H1 (cell line): ENCODE measurements around the gene NDUFAF8.

ENCODE experiments used
- CREB1 ChIP-seq: IDR thresholded peaks from 2 replicates; pipeline ENCODE4 v1.6.1; 2012; ENCODE audit warnings: inconsistent platforms
- GABPA ChIP-seq: IDR thresholded peaks from 2 replicates; pipeline ENCODE4 v1.6.1; 2011; ENCODE audit warnings: mild to moderate bottlenecking, low read length, moderate library complexity, borderline replicate concordance; ENCODE audit not compliant: insufficient read depth
- HDAC2 ChIP-seq, 2 experiments: fragments of 300-600 bp in 1 of 2; sonication (generic) in 1 of 2; IDR thresholded peaks; 2 replicates each; pipeline ENCODE4 v1.6.1; 2011 to 2012; ENCODE audit warnings: low read depth in 2 of 2, low read length in 2 of 2, mild to moderate bottlenecking in 2 of 2, moderate library complexity in 2 of 2, borderline replicate concordance in 1 of 2, inconsistent platforms in 1 of 2
- PHF8 ChIP-seq: fragments of 200-600 bp; sonication (generic); conservative IDR thresholded peaks from 2 replicates; pipeline ENCODE4 v1.7.1; 2012; ENCODE audit warnings: low read depth, mild to moderate bottlenecking, inconsistent platforms, low read length, moderate library complexity
- RAD21 ChIP-seq, 2 experiments: IDR thresholded peaks in 1 of 2; conservative IDR thresholded peaks in 1 of 2; 2 replicates each; pipeline ENCODE4 v1.6.1; 2011; ENCODE audit warnings: low read depth in 2 of 2, low read length in 2 of 2, improper control_type of control experiment in 1 of 2, inconsistent platforms in 1 of 2, mild to moderate bottlenecking in 1 of 2, moderate library complexity in 1 of 2
- SP2 ChIP-seq: IDR thresholded peaks from 2 replicates; pipeline ENCODE4 v1.6.1; 2012; ENCODE audit warnings: mild to moderate bottlenecking, low read length, inconsistent platforms
- TBP ChIP-seq: IDR thresholded peaks from 2 replicates; pipeline ENCODE4 v1.6.1; 2011; ENCODE audit warnings: low read depth, low read length, improper control_type of control experiment
- TCF12 ChIP-seq: IDR thresholded peaks from 2 replicates; pipeline ENCODE4 v1.6.1; 2011; ENCODE audit warnings: low read depth, mild to moderate bottlenecking, low read length
- TF ChIP-seq, protein P1 (sequence below): IDR thresholded peaks from 2 replicates; pipeline ENCODE4 v1.6.1; 2011; ENCODE audit warnings: low read length, improper control_type of control experiment
- TF ChIP-seq, protein P2 (sequence below), 3 experiments: IDR thresholded peaks; 1 replicate in 2 of 3; 2 replicates in 1 of 3; pipeline versions ENCODE4 v1.5.1 to v1.6.1; 2011; ENCODE audit warnings: low read length in 3 of 3, mild to moderate bottlenecking in 3 of 3, inconsistent platforms in 2 of 3, low read depth in 1 of 3, moderate library complexity in 1 of 3; ENCODE audit not compliant: insufficient read depth in 1 of 3; ENCODE audit errors: control extremely low read depth in 1 of 3

- TF ChIP-seq GABPA (no peak), HDAC2 (IDR thresholded peaks at IDR 0.05; ENCODE audit: borderline replicate concordance in 1 of 2, low read depth in 2 of 2, low read length in 2 of 2) (no peak), SP2 (no peak), TBP (no peak), CREB1 (no peak), PHF8 (no peak), RAD21 (IDR thresholded peaks at IDR 0.05 in 1 of 2, conservative IDR thresholded peaks at IDR 0.05 in 1 of 2; ENCODE audit: low read depth in 2 of 2, low read length in 2 of 2) (no peak), TCF12 (no peak)
- TF ChIP-seq, protein P1, sequence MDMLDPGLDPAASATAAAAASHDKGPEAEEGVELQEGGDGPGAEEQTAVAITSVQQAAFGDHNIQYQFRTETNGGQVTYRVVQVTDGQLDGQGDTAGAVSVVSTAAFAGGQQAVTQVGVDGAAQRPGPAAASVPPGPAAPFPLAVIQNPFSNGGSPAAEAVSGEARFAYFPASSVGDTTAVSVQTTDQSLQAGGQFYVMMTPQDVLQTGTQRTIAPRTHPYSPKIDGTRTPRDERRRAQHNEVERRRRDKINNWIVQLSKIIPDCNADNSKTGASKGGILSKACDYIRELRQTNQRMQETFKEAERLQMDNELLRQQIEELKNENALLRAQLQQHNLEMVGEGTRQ: no peak
- TF ChIP-seq, protein P2, sequence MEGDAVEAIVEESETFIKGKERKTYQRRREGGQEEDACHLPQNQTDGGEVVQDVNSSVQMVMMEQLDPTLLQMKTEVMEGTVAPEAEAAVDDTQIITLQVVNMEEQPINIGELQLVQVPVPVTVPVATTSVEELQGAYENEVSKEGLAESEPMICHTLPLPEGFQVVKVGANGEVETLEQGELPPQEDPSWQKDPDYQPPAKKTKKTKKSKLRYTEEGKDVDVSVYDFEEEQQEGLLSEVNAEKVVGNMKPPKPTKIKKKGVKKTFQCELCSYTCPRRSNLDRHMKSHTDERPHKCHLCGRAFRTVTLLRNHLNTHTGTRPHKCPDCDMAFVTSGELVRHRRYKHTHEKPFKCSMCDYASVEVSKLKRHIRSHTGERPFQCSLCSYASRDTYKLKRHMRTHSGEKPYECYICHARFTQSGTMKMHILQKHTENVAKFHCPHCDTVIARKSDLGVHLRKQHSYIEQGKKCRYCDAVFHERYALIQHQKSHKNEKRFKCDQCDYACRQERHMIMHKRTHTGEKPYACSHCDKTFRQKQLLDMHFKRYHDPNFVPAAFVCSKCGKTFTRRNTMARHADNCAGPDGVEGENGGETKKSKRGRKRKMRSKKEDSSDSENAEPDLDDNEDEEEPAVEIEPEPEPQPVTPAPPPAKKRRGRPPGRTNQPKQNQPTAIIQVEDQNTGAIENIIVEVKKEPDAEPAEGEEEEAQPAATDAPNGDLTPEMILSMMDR (IDR thresholded peaks at IDR 0.05; ENCODE audit: control extremely low read depth in 1 of 3, insufficient read depth in 1 of 3, low read depth in 1 of 3, low read length in 3 of 3): no peak
These were observed 4.6 kb upstream of the NDUFAF8 start for GRCh38 chr17:81234506-81234855.
